H1 (cell line): Measurements from ENCODE around the gene ACKR3. TPM values are rescaled to one million over a fixed set of nuclear protein-coding genes. Genes with fewer than 3 reads are reported as not detected.

ENCODE experiments used
- CTCF ChIA-PET: fragments of 300-600 bp; sonication (Branson Sonifier 250); formaldehyde crosslinking; loops from one replicate; lab custom pipeline; 2021; ENCODE audit not compliant: partially characterized antibody; lab: Charles Lee
- POLR2A ChIA-PET: fragments of 300-600 bp; sonication (Branson Sonifier 250); formaldehyde crosslinking; loops from one replicate; lab custom pipeline; 2021; ENCODE audit warnings: inconsistent platforms; ENCODE audit not compliant: partially characterized antibody; lab: Charles Lee
- DNase-seq, 2 experiments: peaks; one replicate each; pipeline versions ENCODE4 v3.0.0 to v3.0.0-alpha.2; 2010 to 2022; ENCODE audit warnings: low spot score in 2 of 2, low read depth in 1 of 2, mixed read lengths in 1 of 2
- FAIRE-seq: peaks from 2 replicates; lab custom pipeline; 2011; peaks lifted over from hg19 to GRCh38; lab: Jason Lieb, UNC
- H2AFZ ChIP-seq: 2 replicates; pipeline ENCODE4 v1.8.1; 2012; ENCODE audit warnings: low read length, inconsistent platforms
- H2AK5ac ChIP-seq: 2 replicates; pipeline ENCODE4 v1.6.1; 2013; ENCODE audit warnings: low read depth, low read length
- H2BK120ac ChIP-seq: replicated peaks from 2 replicates; pipeline ENCODE3; 2013; ENCODE audit warnings: low read depth, low read length, inconsistent platforms
- H2BK12ac ChIP-seq: 2 replicates; pipeline ENCODE4 v1.6.1; 2013; ENCODE audit warnings: low read depth, low read length
- H2BK15ac ChIP-seq: 2 replicates; pipeline ENCODE4 v1.6.1; 2013; ENCODE audit warnings: low read length
- H2BK20ac ChIP-seq: 2 replicates; pipeline ENCODE4 v1.6.1; 2013; ENCODE audit warnings: low read length
- H2BK5ac ChIP-seq: 2 replicates; pipeline ENCODE4 v1.6.1; 2013; ENCODE audit warnings: low read depth, low read length
- H3K14ac ChIP-seq: 2 replicates; pipeline ENCODE4 v1.6.1; 2013; ENCODE audit warnings: inconsistent platforms; ENCODE audit not compliant: insufficient read length
- H3K18ac ChIP-seq: 2 replicates; pipeline ENCODE4 v1.6.1; 2013; ENCODE audit warnings: low read length; ENCODE audit errors: extremely low read depth
- H3K23ac ChIP-seq: 2 replicates; pipeline ENCODE4 v1.6.1; 2013; ENCODE audit warnings: inconsistent platforms; ENCODE audit not compliant: insufficient read length
- H3K23me2 ChIP-seq: 2 replicates; pipeline ENCODE4 v1.6.1; 2013; ENCODE audit warnings: low read depth, low read length
- H3K27ac ChIP-seq: 2 replicates; pipeline ENCODE4 v1.6.1; 2011; ENCODE audit warnings: low read depth, low read length, inconsistent platforms
- H3K27me3 ChIP-seq, 4 experiments: replicated peaks in 1 of 4; 1 replicate in 1 of 4; 2 replicates in 3 of 4; pipeline versions ENCODE4 v1.6.1 to v1.8.1; 2011 to 2013; ENCODE audit warnings: low read length in 3 of 4, mild to moderate bottlenecking in 3 of 4, inconsistent platforms in 2 of 4, mixed read lengths in 2 of 4, moderate library complexity in 1 of 4; ENCODE audit not compliant: control insufficient read depth in 3 of 4, insufficient read depth in 3 of 4; ENCODE audit errors: extremely low read depth in 1 of 4
- H3K36me3 ChIP-seq, 4 experiments: 2 replicates each; pipeline versions ENCODE4 v1.6.1 to v1.8.1; 2011 to 2013; ENCODE audit warnings: mild to moderate bottlenecking in 4 of 4, low read length in 3 of 4, moderate library complexity in 2 of 4, control low read depth in 1 of 4, inconsistent platforms in 1 of 4; ENCODE audit not compliant: insufficient read depth in 4 of 4, control insufficient read depth in 2 of 4
- H3K4ac ChIP-seq: replicated peaks from 2 replicates; pipeline ENCODE3; 2013; ENCODE audit warnings: low read length, low read depth, mixed read lengths, inconsistent platforms; ENCODE audit not compliant: insufficient read length
- H3K4me1 ChIP-seq, 4 experiments: replicated peaks in 1 of 4; 1 replicate in 1 of 4; 2 replicates in 3 of 4; pipeline versions ENCODE4 v1.6.1 to v1.8.1; 2011 to 2013; ENCODE audit warnings: low read length in 3 of 4, inconsistent platforms in 2 of 4, mixed read lengths in 1 of 4; ENCODE audit not compliant: insufficient read depth in 4 of 4, control insufficient read depth in 3 of 4
- H3K4me2 ChIP-seq, 2 experiments: 2 replicates each; pipeline versions ENCODE4 v1.6.1 to v1.8.1; 2011 to 2013; ENCODE audit warnings: low read depth in 2 of 2, low read length in 2 of 2, control low read depth in 1 of 2, inconsistent platforms in 1 of 2, mild to moderate bottlenecking in 1 of 2; ENCODE audit not compliant: insufficient read depth in 1 of 2
- H3K4me3 ChIP-seq, 4 experiments: fragments of 200-600, 300-600 bp in 1 of 4; sonication (generic), shearing (Covaris generic), sonication (Bioruptor Twin) in 1 of 4; 2 replicates each; pipeline versions ENCODE4 v1.5.1 to v1.8.1; 2011 to 2016; ENCODE audit warnings: low read length in 4 of 4, low read depth in 3 of 4, control low read depth in 2 of 4, inconsistent platforms in 2 of 4, mild to moderate bottlenecking in 2 of 4, mixed read lengths in 1 of 4, moderate library complexity in 1 of 4; ENCODE audit not compliant: insufficient read depth in 2 of 4; ENCODE audit errors: extremely low read depth in 1 of 4
- H3K56ac ChIP-seq: replicated peaks from 2 replicates; pipeline ENCODE3; 2013; ENCODE audit warnings: low read depth, mild to moderate bottlenecking, mixed read lengths, low read length, inconsistent platforms; ENCODE audit not compliant: insufficient read length
- H3K79me1 ChIP-seq: 2 replicates; pipeline ENCODE4 v1.6.1; 2013; ENCODE audit warnings: low read depth, low read length, control low read depth
- H3K79me2 ChIP-seq, 2 experiments: 2 replicates each; pipeline versions ENCODE4 v1.6.1 to v1.8.1; 2012 to 2013; ENCODE audit warnings: low read length in 2 of 2, mild to moderate bottlenecking in 2 of 2, inconsistent platforms in 1 of 2; ENCODE audit not compliant: insufficient read depth in 2 of 2, control insufficient read depth in 1 of 2
- H3K9ac ChIP-seq, 4 experiments: replicated peaks in 1 of 4; 1 replicate in 1 of 4; 2 replicates in 3 of 4; pipeline versions ENCODE4 v1.6.1 to v1.8.1; 2011 to 2013; ENCODE audit warnings: low read depth in 3 of 4, low read length in 3 of 4, control low read depth in 2 of 4, mild to moderate bottlenecking in 2 of 4, moderate library complexity in 2 of 4, inconsistent platforms in 1 of 4; ENCODE audit errors: extremely low read depth in 1 of 4
- H3K9me3 ChIP-seq, 2 experiments: 2 replicates each; pipeline versions ENCODE4 v1.6.1 to v1.8.1; 2012 to 2013; ENCODE audit warnings: mild to moderate bottlenecking in 2 of 2, moderate library complexity in 2 of 2, control low read depth in 1 of 2, inconsistent platforms in 1 of 2, low read depth in 1 of 2, low read length in 1 of 2, mixed read lengths in 1 of 2; ENCODE audit not compliant: insufficient read depth in 2 of 2
- H4K20me1 ChIP-seq, 2 experiments: replicated peaks in 1 of 2; 2 replicates each; pipeline versions ENCODE3 to v1.8.1; 2011 to 2013; ENCODE audit warnings: inconsistent platforms in 2 of 2, low read length in 2 of 2, mild to moderate bottlenecking in 1 of 2; ENCODE audit not compliant: insufficient read depth in 2 of 2, control insufficient read depth in 1 of 2
- H4K5ac ChIP-seq: 2 replicates; pipeline ENCODE4 v1.6.1; 2013; ENCODE audit warnings: low read length, low read depth, mixed read lengths, inconsistent platforms; ENCODE audit not compliant: insufficient read length
- H4K8ac ChIP-seq: 2 replicates; pipeline ENCODE4 v1.8.0; 2013; ENCODE audit warnings: mild to moderate bottlenecking, moderate library complexity, low read length, inconsistent platforms; ENCODE audit not compliant: insufficient read depth; ENCODE audit errors: extremely low read depth
- H4K91ac ChIP-seq: replicated peaks from 2 replicates; pipeline ENCODE3; 2013; ENCODE audit warnings: low read length, mixed read lengths, inconsistent platforms; ENCODE audit not compliant: insufficient read length
- HDAC6 ChIP-seq: IDR thresholded peaks from one replicate; pipeline ENCODE4 v1.7.1; 2012; ENCODE audit warnings: low read depth, mild to moderate bottlenecking, inconsistent platforms, low read length, moderate library complexity
- JUND ChIP-seq: IDR thresholded peaks from 2 replicates; pipeline ENCODE4 v1.6.1; 2011; ENCODE audit warnings: mild to moderate bottlenecking, improper control_type of control experiment, low read length
- KDM1A ChIP-seq: fragments of 200-600, 300-600 bp; sonication (generic); IDR thresholded peaks from 2 replicates; pipeline ENCODE4 v1.7.1; 2016; ENCODE audit warnings: mild to moderate bottlenecking, low read length, borderline replicate concordance
- RNF2 ChIP-seq: fragments of 200-900, 300-1000 bp; sonication (generic); IDR thresholded peaks from 2 replicates; pipeline ENCODE4 v1.7.1; 2016; ENCODE audit warnings: borderline replicate concordance, low read depth, mild to moderate bottlenecking, antibody characterized with exemption, low read length; ENCODE audit not compliant: poor library complexity, severe bottlenecking; ENCODE audit errors: missing control alignments
- SIN3A ChIP-seq, 2 experiments: IDR thresholded peaks in 1 of 2; conservative IDR thresholded peaks in 1 of 2; 2 replicates each; pipeline ENCODE4 v1.6.1; 2011 to 2012; ENCODE audit warnings: low read length in 2 of 2, improper control_type of control experiment in 1 of 2, low read depth in 1 of 2, mild to moderate bottlenecking in 1 of 2
- SIX5 ChIP-seq: IDR thresholded peaks from 2 replicates; pipeline ENCODE4 v1.6.1; 2011; ENCODE audit warnings: mild to moderate bottlenecking, low read depth, low read length
- ZNF274 ChIP-seq: IDR thresholded peaks from 2 replicates; pipeline ENCODE4 v1.7.0; 2012; ENCODE audit warnings: low read length, borderline replicate concordance; ENCODE audit errors: extremely low read depth
- WGBS, 2 experiments: shearing (Covaris generic) in 1 of 2; methylation state at CpG; one replicate each; pipeline versions ENCODE4 v1.1.6 to v1.1.7; 2013 to 2015; ENCODE audit warnings: low lambda C conversion rate in 2 of 2, mixed read lengths in 2 of 2, inconsistent platforms in 1 of 2, low coverage in 1 of 2, missing lambda C conversion rate in 1 of 2; ENCODE audit not compliant: insufficient replicate concordance in 2 of 2, insufficient coverage in 1 of 2, insufficient read length in 1 of 2; ENCODE audit errors: extremely low coverage in 1 of 2, missing lambda C conversion rate in 1 of 2; 5-methylcytosine and 5-hydroxymethylcytosine counted together
- polyA plus RNA-seq, 7 experiments: library from polyadenylated mRNA; depleted of rRNA in 3 of 7; stranded (reverse) in 5 of 7; unstranded in 2 of 7; fragments of >200 nt in 5 of 7; fragments of 200-250 nt in 2 of 7; gene quantifications; 1 replicate in 5 of 7; 2 replicates in 1 of 7; 4 replicates in 1 of 7; pipeline versions ENCODE4 v1.2.1 to v1.2.3, GENCODE V29; 2011 to 2013; ENCODE audit warnings: missing spikeins in 2 of 7, mixed read lengths in 2 of 7
- total RNA-seq: library from RNA; stranded (reverse); fragmentation: NEBNext Ultra II Directional; extraction: Animal tissue kit (Norgen Biotek cat#: 25700); gene quantifications from 2 replicates; pipeline ENCODE4 v1.2.1, GENCODE V29; 2021

The ACKR3 gene
- total and polyA plus RNA-seq, 2 of the 8 experiments (the other 6 are each of a cell fraction or from before 2014, with no cell fraction given), result 1.4 to 24.4 TPM

GRCh38 chr2:236622660-236623059 is 53.0 kb downstream of the ACKR3 start:
- Histone ChIP-seq H2AFZ (no peak overlapping the region), H3K23me2 (no peaks in the 10 kb centered on the region), H3K79me2 (no peaks in the 10 kb centered on the region), H2BK12ac (no peak overlapping the region), H3K27me3 (no peaks in the 10 kb centered on the region), H2BK20ac (no peak overlapping the region), H3K9me3 (no peaks in the 10 kb centered on the region), H4K8ac (no peak overlapping the region), H3K4me2 (no peak overlapping the region), H4K91ac (no peak overlapping the region), H3K18ac (no peak overlapping the region), H3K9ac (no peak overlapping the region), H2AK5ac (no peak overlapping the region), H4K5ac (no peak overlapping the region), H3K79me1 (no peaks in the 10 kb centered on the region), H3K56ac (no peak overlapping the region), H3K27ac (no peak overlapping the region), H3K23ac (no peak overlapping the region), H2BK15ac (no peak overlapping the region), H3K14ac (no peak overlapping the region), H2BK5ac (no peak overlapping the region), H3K4me1 (peaks cover 0 to 3% (median 1%) of the 10 kb centered on the region in 4 experiments; a peak in 2 of 7 replicates), H3K36me3 (no peaks in the 10 kb centered on the region), H4K20me1 (no peaks in the 10 kb centered on the region), H3K4me3 (no peak overlapping the region), H3K4ac (no peak overlapping the region), H2BK120ac (no peak overlapping the region)
- FAIRE-seq, result no peak
- ChIA-PET CTCF (interaction anchor here (0.7 to 5.0 kb wide), 6 partner anchors 8 to 375 kb away, joined by 3 to 35 read pairs (median 4); no protein-coding TSS in a partner anchor), POLR2A (no interaction called here)
- 75% methylated on average over 9 of the region's 9 CpGs; no CpG with 5 or more reads in 1 of the 2 experiments for WGBS, 2 experiments
- no peak for DNase-seq
- TF ChIP-seq KDM1A, result no peak
- TF ChIP-seq SIN3A (conservative IDR thresholded peaks at IDR 0.05 in 1 of 2, IDR thresholded peaks at IDR 0.05 in 1 of 2; ENCODE audit: low read depth in 1 of 2, low read length in 2 of 2), result no peak
- TF ChIP-seq HDAC6, result no peak
- no peak for TF ChIP-seq JUND
- TF ChIP-seq SIX5, result no peak
- TF ChIP-seq ZNF274, result no peak
- no peak for TF ChIP-seq RNF2
